HG03280 (cell line): ENCODE results near the gene MEDAG.

Experiments used
- ATAC-seq: cut with Tn5 transposase; IDR thresholded peaks from one replicate; pipeline ENCODE4 v1.9.1; 2021; ENCODE audit warnings: mild to moderate bottlenecking, moderate library complexity; ENCODE audit not compliant: unreplicated experiment

Gene MEDAG

DNA sequence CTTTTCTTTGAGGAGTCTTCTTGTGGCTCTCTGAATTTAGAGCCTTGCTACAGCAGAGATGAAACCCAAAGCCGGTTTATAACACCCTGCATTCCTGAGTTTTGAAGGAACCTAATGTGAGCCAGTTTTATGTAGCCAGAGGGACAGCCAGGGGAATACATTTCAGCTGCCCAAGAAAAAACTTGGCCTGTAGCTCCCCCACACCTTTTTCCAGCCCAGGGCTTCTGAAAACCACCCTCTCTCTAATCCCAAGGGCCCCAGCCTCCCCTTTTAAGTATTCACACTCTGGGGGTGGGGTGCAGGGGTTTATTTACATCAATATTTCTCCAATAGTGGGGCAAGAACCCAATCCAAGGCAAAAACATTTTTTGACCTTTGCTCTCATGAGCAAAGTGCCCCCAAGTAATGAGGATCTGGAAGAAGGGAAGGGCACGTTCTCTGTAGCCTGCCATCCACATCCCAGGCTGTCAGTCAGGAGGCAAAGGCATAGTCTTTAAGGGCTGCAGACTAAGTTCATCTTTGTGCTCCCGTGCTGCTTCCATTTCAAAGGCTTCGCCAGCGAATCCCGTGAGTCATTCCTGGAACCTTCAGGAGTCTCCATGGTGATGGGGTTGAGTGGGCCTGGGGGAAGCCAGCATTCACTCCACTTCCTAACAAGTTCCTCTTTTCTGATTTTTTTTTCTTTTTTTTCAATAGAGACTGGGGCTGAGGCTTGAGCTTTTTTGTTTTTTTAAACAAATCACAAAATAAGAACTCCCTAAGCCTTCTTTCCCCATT, 33.2 kb upstream of the MEDAG start:
- ATAC-seq, result no peak

- ATAC-seq, result no peak
Measured at GRCh38 chr13:30873499-30873898, 32.6 kb upstream of the MEDAG start.

DNA sequence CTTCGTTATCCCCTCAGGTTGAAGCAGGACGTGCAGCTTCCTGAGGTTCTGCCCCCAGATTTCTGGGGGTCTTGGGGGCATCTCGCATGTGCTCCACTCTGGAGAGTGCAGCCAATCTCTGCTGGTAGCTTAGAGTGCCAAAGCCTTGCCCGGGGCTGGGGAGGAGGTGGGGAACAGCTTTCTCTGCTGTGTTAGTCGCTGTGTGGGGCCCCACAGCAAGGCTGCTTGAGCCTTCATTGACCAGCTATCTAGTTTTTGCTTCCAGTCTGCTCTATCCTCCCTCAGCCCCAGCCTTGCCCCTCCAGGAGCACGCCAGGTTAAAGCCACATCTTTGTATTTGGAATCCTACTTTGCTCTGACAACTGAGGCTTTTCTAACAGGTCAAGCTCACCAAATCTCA, 32.0 kb upstream of the MEDAG start:
- no peak for ATAC-seq

GRCh38 chr13:30874561-30874960, 31.5 kb upstream of the MEDAG start:
- no peak for ATAC-seq

- ATAC-seq, result no peak
Measured at GRCh38 chr13:30877335-30877734, 28.7 kb upstream of the MEDAG start.

DNA sequence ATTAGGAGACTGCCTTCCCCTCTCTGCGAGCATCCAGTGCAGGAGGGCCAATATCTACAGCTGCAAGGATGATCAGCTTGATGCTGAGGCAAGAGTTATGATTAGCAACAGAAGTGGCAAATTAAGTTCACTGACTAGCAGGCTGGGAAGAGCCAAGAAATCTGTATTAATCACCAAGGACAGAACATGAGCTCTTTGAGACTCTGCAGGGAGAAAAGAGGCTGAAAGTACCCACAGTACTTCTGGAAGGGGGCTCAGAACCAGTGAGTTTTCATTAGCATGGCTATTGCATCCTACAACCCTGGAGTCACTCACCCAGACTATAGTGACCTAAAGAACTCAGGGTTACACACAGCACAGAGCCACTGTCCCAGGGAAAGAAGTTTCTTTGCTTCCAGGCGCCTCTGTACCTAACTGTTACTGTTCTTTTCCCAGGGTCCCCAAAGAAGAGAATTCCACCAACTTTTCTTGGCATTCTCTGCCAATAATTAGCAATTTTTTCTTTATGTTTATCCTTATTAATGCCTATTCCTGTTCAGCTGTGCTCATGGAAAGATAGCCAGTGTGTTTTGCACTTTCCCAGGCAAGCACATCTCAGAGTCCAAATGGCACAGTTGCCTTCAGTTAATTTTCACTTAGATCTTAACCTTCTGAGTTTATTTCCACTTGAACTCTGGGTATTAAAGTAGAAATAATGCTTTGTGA, 25.8 kb upstream of the MEDAG start:
- ATAC-seq, result no peak

- ATAC-seq, result no peak
Measured at GRCh38 chr13:30880856-30881155, 25.3 kb upstream of the MEDAG start.

DNA sequence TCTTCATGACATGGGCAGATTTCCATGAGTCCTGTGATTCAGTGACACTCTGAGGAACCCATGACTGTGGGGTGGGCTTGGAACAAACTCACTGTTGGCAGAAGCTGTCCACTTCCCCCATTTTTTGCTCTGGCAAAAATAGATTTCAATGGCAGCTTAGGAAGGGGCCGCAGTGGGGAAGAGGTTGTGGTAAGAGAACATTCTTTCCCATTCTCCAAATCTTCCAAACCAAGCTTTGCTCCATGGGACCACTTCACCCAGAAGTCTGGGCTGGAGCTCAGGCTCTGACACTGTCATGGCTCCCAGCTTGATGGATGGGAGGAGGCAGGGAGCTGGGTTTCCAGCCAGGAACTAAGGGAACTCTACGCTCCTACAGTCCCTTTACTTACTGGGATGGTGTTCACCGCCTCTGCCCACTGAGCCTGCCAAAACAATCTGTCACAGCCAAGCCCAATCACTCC, 24.9 kb upstream of the MEDAG start:
- no peak for ATAC-seq

DNA sequence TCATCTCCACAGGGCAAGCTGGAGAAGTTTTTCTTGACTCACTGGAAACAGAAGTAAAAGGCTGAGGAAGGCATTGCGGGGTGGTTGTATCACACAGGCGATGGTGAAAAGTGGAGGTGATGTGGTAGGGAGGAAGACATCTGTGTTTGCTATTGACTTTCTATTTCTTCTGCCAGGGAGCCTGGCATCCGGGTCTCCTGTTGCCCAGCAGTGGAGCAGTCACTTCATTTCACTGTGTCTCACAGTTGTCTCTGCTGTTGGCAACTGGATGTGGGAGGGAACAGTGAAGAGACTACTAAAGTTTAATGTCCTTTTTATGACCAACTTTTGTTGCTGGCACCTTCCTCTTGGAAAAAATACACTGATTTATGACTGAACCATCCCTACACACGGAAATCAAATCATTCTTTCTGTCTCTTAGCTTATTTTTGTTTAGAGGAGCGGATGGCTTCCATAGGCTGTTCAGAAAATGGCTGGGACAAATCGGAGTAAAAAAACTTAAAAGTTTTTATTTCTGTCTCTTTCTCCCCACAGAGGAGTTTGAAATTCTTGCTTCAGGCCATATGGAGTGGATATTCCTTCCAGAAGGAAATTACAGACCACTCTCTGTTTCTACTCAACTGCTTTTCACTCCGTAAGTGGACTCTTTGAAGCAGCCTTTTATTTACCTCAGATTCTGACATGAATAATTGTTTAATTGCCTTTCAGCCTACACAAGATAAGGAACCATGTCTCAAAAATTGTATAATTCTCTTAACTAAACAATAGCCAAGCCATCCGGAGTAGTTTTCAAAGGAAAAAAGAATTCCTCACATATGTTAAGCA, 23.8 kb upstream of the MEDAG start:
- no peak for ATAC-seq

- no peak for ATAC-seq
Measured at GRCh38 chr13:30882996-30883766, 22.9 kb upstream of the MEDAG start.

GRCh38 chr13:30884543-30884942, 21.5 kb upstream of the MEDAG start:
- no peak for ATAC-seq

DNA sequence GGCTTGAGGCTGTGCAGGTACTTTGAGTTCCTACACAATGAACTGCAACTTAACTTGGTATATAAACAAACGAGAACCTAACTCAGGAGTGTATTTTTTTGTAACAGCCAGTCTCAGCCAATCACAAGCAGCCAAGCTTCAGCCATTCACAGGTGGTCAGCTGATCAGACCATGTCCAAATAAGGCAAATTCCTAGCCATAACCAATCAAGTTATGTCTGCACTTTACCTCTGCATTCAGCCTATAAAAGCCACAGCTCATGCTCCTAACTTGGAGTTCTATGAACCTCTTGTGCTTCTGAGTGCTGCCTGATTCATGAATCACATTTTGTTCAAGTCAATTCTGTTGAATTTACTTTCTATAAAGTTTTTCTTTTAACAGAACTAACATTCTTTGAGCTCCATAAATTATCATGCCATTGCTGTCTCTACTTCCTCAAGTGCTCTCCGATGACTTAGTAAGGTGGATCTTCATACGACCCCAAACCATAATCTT, 16.8 kb upstream of the MEDAG start:
- ATAC-seq, result no peak

DNA sequence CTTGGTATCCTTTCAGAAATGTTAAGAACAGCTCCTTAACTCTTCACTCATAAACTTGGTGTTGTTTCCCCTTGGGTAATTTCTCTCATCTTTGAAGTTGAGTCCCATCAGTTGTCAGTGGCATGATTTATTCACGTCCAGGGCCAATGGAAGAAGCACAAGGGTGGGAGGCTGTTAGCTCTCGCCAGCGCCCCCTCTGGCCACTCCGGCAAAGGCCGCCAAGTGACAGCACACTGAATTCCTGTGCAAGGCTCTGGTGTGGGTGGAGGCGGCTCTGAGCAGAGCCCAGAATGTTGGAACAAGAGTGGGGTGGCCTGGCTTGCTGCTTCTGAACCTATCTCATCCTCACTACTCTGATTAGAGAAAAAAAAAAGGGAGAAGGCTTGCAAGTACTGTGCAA, 13.1 kb upstream of the MEDAG start:
- ATAC-seq, result no peak

GRCh38 chr13:30895773-30896172, 10.3 kb upstream of the MEDAG start:
- ATAC-seq, result no peak

DNA sequence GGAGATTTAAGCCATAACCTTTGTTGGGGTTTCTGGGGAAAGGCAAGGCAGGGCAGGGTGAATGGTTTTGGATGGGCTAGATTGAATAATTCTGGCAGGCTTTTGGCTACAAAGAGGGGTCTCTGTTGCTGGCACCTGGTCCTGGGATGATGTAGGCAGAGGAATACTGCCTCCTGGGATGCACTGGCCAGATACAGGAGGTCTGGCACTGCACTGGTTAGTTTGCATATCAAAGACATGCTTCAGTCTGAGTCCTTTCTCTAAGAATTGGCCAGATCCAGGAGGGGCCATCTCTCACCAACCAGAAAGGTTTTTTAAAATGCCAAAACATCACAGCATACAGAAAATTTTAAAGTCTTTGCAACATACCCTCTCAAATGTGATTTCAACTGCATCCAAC, 8.0 kb upstream of the MEDAG start:
- no peak for ATAC-seq

DNA sequence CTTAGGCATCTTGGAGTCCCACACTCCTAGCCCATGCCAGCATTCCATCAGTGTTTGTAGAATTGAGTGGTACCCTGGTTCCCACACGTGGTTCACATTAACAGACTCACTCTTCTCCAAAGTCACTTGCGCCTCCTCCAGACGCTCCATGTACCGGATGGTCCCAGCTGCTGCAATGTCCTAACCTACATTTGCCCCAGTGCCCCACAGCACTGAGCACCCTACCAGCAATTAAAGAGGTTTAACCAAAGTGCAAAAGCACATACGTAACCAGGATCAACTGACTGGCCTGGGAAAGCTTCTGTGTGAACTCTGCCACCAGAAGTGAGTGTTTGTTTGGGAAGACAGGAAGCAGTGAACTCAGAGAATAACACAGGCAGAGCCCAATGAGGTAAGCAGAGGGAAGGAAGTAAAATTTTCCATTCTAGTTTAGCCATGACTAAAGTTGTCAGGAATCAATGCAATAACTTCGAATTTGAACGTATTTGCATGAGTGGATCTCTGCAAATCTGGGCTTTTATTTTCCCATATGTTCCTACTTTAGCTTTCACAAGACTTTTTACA, 7.3 kb upstream of the MEDAG start:
- no peak for ATAC-seq

- no peak for ATAC-seq
Measured at GRCh38 chr13:30900436-30900835, 5.6 kb upstream of the MEDAG start.

- ATAC-seq, result no peak
Measured at GRCh38 chr13:30900952-30901749, 4.9 kb upstream of the MEDAG start.

DNA sequence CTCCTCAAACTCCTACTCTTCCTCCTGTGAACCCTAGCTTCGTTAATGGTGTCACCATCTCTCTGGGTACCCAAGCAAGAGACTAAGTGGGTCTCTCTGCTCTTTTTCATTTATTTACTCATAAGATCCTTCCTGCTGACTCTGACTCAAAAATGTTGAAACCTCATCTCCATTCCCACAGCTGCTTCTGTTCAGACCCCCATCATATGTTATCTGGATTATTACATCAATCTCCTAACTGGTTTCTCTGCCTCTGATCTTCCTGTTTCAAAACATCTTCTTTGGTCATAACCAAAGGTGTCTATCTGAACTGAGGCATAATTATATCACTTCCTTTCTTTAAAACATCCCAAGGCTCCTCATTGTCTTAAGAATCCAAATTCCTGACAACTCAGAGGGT, 2.0 kb upstream of the MEDAG start:
- no peak for ATAC-seq
